Stimulated activated CD4-positive, alpha-beta T cell treated with anti-CD3 and anti-CD28 coated beads, Interleukin-4, amount 100 ng/mL, for 24 hours (primary cell): ENCODE results near the gene CELF5.

Experiments used
- DNase-seq: peaks from one replicate; pipeline ENCODE4 v3.0.0-alpha.2; 2020

CELF5 gene

DNA sequence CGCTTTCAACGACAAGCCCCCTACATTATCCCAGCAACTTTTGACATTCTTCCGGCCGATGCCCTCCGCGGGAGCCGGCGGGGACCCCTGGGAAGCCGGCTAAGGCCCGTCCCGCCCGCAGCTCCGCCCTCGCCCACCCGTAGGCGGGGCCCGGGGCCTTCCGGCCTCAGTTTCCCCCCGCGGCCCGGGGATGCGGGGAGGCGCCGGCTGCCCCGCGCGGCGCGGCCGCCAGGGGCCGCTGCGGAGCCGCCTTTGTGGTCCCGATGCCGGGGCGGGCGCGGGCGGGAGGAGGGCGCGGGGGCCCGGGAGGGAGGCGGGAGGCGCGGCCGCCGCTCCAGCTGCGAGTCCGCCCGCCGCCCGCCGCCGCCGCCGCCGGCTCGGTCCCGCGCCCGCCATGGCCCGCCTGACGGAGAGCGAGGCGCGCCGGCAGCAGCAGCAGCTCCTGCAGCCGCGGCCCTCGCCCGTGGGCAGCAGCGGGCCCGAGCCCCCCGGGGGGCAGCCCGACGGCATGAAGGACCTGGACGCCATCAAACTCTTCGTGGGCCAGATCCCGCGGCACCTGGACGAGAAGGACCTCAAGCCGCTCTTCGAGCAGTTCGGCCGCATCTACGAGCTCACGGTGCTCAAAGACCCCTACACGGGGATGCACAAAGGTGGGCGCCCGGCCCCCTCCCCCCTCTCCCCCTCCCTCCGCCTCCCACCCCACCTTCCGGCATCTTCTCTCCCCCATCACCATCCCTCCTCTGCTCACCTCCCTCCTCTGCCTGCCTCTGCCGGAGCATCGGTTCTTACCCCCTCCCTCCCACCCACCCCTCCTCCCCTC lies at the start of gene CELF5:
TSS of gene CELF5 (plus strand) at position 316 of the 823 bp plus-strand sequence. CDS start at position 395, 79 bp downstream.
- DNase-seq = peak; percentile 46

DNA sequence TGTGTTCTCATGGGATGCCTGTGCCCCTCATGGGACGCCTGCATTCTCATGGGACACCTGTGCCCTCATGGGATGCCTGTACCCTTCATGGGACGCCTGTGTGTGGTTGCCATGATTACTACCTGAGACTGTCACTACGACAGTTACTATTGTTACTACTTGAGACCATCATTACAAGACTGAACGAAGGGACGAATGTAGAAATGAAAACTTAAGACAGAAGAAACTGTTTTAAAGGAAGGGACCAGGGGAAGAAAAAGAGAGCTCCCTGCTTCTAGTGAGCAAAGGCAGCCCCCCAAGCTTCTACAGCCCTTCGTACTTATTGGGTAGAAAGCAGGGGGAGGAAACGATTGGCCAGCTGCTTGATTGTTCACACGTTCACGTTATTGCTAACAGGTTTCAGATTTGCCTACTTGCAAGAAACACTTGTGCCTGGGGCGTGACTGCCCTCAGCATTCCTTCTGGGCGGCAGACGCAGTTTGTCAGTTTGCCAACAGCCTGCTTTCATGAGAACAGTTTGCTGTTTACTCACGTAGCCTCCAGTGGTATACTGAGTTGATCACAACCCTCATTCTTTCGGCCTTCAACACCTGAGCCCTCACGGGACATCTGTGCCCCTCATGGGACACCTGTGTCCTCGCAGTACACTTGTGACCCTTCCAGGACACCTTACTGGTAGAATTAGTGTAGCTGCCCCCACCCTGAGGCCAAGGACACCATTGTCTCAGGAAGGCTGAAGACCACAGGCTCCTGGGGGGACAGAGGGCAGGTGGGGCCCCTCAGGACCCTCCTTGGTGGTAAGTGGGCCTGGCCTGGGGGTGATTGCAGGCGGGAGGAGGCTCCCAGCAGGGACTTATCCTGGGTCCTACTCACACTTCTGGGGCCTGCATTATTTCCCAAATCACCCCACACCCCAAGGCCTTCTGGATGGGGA lies 48.4 kb upstream of the CELF5 start:
- no peak for DNase-seq

DNA sequence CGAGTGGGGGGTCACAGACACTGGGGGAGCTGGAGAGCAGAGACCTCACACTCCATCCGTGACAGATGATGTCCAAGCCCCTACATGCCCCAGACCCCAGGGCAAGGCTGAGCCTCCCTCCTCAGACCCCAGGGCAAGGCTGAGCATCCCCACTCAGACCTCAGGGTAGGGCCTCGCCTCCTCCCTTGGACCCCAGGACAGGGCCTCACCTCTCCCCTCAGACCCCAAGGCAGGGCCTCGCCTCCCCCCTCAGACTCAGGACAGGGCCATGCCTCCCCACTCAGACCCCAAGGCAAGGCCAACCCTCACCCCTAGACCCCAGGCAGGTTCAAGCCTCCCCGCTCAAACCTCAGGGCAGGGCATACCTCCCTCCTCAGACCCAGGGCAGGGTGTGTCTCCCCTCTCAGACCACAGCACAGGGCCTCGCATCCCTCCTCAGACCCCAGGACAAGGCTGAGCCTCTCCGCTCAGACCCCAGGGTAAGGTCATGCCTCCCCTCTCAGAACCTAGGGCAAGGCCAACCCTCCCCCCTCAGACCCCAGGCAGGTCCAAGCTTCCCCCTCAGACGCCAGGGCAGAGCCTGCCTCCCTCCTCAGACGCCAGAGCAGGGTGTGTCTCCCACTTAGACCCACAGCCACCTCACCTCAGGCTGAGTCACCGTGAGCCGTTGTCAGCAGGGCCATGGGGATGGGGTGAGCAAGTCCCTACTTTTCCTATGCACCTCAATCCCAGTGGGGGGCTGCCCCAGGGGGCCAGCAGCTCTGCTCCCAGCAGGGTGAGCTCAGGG lies 47.6 kb upstream of the CELF5 start:
- peak; percentile 78 for DNase-seq

DNA sequence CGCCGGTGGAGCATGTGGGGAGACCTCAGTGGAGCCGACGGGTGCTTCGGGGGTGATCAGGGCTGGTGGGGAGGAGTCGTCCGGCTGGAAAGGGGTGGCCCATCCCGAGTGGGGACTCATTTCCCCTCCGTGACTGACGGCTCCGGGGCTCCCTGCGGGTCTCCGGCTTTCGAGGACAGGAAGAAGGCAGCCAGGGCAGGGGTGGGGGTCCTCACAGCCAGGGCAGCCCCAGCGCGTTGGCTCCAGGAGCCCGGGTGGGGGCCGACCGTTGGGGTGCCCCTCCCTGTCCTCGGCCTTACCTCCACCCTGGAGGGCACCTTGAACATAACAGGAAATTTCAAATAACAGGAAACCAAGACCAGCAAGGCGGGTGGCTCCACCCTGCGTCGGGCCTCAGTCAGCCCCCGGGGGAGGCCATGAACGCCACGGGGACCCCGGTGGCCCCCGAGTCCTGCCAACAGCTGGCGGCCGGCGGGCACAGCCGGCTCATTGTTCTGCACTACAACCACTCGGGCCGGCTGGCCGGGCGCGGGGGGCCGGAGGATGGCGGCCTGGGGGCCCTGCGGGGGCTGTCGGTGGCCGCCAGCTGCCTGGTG lies 46.0 kb upstream of the CELF5 start, which contains the start of gene S1PR4:
TSS of gene S1PR4 (plus strand) at position 393 of the 596 bp plus-strand sequence. CDS start at position 417, 24 bp downstream.
- peak; percentile 64 for DNase-seq

DNA sequence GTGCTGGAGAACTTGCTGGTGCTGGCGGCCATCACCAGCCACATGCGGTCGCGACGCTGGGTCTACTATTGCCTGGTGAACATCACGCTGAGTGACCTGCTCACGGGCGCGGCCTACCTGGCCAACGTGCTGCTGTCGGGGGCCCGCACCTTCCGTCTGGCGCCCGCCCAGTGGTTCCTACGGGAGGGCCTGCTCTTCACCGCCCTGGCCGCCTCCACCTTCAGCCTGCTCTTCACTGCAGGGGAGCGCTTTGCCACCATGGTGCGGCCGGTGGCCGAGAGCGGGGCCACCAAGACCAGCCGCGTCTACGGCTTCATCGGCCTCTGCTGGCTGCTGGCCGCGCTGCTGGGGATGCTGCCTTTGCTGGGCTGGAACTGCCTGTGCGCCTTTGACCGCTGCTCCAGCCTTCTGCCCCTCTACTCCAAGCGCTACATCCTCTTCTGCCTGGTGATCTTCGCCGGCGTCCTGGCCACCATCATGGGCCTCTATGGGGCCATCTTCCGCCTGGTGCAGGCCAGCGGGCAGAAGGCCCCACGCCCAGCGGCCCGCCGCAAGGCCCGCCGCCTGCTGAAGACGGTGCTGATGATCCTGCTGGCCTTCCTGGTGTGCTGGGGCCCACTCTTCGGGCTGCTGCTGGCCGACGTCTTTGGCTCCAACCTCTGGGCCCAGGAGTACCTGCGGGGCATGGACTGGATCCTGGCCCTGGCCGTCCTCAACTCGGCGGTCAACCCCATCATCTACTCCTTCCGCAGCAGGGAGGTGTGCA lies 45.3 kb upstream of the CELF5 start:
- peak; percentile 37 for DNase-seq

DNA sequence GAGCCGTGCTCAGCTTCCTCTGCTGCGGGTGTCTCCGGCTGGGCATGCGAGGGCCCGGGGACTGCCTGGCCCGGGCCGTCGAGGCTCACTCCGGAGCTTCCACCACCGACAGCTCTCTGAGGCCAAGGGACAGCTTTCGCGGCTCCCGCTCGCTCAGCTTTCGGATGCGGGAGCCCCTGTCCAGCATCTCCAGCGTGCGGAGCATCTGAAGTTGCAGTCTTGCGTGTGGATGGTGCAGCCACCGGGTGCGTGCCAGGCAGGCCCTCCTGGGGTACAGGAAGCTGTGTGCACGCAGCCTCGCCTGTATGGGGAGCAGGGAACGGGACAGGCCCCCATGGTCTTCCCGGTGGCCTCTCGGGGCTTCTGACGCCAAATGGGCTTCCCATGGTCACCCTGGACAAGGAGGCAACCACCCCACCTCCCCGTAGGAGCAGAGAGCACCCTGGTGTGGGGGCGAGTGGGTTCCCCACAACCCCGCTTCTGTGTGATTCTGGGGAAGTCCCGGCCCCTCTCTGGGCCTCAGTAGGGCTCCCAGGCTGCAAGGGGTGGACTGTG lies 44.6 kb upstream of the CELF5 start:
- peak; percentile 53 for DNase-seq

DNA sequence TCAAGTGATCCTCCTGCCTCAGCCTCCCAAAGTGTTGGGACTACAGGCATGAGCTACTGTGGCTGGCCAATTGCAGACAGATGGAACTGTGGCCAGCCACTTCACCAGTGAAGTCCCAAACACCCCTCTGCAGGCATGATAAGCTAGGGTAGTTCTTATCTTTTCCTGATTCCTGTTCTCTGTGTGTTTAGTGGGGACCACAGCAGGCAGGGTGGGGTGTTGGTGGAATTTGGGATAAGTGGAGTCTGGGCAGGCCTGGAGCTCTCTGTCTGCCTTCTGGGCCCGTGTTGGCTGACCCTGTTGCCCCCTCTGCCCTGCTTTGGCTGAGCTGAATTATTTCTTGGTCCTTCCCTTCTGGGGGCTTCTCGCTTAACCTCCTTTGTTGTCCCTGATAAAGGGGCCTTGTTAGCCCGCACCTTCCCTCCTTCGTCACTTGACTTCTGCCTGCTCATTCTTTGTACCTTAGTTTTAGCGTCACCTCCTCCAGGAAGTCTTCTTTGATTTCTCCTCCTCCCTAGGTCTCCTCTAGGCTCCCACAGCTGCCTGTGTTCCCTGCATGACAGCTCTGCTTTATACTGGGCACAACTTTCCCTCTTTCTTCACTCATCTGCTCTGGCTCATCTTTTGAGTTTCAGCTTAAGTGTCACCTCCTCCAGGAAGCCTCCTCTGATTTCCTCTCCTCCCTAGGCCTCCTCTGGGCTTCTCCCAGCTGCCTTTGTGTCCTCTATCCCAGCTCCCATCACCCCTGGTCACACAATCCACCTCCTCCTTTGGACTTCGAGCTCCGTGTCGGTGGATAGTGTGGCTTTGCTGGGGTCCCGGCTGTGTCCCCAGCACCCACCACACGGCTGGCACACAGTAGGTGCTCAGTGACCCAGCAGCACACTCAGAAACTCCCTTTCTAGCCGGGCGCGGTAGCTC lies 40.5 kb upstream of the CELF5 start:
- DNase-seq = no peak

DNA sequence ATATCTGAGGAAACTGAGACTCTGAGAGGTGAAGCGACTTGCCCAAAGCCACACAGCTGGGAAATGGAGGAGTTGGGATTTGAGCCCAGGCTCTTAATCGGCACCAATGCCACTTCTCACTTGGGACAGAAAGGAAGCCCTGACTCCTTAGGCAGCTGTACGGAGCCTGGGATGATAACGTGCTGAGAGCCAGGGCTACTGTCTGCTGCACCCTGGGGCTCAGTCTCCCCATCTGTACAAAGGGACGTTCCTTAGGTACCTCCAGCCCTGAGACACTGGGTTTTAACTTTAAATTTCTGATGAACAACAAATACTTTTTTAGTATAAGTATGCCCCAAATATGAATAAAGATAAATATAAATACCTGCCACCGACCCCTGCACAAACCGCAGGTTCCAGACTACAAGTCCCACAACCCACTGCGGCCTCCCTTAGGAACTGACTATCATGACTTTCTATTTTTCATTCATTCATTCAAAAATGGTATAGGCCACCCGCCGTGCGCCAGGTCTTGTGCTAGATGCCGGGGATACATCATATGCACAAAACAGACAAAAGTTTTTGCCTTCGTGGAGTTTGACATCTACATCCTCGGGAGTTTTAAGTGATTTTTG lies 39.5 kb upstream of the CELF5 start:
- peak; percentile 73 for DNase-seq

DNA sequence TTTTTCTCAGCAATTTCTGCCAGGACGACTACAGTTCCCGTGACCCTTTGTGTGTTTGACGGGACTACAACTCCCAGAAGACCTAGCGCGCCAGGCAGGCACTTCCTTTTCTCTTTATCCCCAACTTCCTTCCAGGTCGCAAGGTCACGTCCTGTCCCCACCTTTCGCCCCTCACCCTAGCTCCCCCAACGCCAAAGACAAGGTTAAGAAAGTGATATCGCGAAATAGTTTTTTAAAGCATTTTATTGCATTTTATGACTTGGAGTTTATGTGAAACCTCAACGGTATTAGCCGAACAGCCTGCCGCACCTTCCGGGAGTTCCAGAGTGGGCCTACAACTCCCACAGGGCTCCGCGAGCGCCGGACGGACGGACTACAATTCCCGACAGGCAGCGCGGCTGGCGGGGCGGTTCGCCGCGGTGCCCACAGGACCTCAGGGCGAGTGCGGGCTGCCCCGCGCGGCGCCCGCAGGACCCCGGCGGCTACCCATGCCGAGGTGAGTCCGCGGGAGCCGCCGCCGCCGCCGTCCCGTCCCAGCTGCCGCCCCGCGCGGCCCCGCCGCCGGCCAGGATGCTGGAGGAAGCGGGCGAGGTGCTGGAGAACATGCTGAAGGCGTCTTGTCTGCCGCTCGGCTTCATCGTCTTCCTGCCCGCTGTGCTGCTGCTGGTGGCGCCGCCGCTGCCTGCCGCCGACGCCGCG lies 38.9 kb upstream of the CELF5 start, which contains the start of gene NCLN:
TSS of gene NCLN (plus strand) at position 470 of the 699 bp plus-strand sequence. CDS start at position 571, 101 bp downstream.
- DNase-seq = peak; percentile 95

DNA sequence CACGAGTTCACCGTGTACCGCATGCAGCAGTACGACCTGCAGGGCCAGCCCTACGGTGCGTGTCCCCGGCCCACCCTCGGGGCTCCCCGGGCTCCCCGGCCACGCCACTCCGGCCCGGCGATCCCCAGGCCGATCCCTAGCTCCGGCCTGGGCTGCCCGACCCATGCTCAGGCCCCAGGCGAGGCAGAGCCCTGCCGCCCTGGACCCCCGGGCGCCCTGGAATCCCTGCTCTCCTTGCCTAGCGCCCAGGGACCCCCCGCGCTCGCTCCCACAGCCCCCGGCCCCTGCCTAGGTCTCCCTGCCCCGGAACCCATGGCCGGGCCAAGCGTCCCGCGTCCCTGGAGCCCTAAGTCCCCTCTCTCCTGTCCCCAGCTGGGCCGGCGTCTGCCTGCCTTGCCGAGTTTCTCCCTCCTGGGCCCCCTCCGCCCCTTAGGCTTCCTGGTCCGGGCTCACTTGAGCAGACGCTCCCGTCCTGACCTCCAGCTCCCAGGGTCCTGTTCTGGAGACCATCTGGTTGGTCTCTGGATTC lies 38.2 kb upstream of the CELF5 start:
- no peak for DNase-seq

DNA sequence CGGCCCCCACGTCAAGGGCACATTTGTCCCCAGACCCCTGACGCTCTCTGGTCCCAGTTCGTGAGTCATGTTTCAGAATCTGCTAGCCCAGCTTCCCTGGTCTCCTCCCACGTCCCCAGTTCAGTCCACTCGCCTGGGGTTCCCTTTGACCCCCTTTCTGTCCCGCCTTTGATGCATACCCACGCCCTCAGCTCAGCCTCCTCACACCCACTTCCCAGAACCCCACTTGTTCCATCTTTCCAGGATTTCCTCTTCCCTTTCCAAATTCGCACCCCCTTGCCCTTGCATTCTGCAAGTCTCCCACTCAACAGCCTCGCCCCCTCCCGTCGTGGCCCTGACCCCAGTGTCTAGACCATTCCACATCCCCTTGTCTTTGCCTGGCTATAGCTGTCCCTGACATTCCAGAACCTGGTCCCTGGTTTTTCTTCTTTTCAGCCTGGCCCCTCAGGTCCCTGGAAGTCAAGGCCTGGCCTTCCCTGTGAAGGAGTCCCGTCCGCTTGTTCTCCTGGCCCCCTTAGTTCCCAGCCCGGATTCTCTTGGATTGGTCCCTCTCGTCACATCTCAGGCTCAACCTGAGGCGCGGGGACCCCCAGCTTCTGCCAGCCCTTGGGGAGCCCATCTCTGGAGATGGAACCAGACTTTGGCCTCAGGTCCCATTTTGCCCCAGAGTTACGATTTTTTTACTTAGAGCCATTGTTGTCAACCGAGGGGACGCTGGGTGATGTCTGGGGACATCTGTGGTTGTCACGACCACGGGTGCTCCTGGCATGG lies 37.4 kb upstream of the CELF5 start:
- no peak for DNase-seq

DNA sequence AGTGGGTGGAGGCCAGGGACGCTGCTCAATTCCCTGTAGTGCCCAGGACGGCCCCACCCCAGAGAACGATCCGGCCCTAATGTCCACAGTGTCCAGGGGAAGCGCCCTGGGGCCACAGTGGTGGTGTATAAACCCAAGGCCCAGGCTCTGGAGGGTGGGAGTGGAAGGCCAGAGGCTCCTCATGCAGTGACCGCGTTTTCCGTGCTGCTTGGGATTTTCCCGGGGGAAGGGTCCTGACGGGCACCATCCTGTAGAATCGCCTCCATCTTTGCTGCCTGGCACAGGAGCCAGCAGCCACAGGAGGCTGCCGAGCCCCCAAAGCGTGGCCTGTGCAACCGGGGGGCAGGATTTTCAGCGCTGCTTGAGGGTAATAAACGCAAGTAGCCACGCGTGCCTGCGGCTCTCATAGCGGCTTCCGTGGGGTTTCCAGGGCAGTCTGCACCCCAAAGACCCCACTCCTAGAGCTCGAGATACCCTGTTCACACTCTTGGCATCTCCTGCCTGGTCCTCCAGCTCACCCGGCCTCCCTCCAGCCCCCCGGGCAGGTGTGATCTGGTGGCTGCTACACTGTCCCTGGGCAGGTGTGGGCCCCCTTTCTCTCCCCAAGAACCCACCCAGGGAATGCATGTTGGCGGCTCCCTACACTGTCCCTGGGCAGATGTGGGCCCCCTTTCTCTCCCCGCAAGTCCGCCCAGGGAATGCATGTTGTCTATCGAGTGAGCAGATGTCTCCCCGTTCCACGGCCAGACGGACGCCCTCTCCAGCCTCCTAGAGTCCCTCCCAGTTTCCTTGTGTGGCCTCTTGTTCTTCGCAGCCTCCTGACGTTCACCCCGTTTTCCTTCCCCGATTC lies 36.6 kb upstream of the CELF5 start:
- DNase-seq = no peak

DNA sequence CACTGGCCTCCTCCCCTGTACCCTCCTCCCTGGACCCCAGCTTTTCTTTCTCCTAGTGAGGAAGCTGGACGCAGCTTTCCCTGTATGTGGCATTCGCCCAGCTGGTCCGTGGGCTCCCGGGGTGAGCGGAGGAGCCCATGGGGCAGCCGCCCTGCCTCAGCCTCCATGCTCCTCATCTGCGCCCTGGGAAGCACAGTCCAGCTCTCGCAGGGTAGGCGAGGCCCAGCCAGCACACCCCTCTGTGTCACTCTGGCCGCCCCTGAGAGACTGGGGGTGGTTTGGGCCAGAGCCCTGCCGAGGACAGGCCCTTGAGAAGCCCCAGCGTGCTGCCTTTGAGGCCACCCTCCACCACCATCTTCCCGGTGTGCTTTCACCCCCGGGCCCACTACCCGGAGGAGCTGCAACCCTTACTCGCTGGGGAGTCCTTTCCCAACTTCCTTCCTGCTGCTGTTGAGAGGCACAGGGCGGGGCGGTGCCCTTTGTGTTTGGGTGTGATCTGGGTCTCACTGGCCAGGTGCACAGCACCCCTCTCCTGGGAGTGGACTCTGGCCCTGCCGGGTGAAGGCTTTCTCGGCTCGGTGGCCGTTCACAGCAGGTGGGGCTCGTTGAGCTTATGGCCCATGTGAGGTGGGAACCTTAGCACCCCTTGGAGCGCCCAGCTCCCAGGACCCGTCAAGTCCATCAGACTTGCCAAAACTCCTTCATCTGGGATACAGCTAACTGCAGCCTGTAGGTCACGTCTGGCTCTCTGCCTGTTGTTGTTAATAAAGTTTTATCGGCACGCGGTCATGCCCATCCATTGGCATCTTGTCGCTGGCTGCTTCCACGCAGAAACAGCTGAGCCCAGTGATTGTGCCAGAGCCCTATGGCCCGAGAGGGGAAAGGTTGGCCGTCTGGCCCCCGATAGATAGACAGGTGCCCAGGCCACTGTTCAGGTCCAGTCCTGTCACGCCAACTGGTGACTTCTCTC lies 35.5 kb upstream of the CELF5 start:
- DNase-seq = no peak

DNA sequence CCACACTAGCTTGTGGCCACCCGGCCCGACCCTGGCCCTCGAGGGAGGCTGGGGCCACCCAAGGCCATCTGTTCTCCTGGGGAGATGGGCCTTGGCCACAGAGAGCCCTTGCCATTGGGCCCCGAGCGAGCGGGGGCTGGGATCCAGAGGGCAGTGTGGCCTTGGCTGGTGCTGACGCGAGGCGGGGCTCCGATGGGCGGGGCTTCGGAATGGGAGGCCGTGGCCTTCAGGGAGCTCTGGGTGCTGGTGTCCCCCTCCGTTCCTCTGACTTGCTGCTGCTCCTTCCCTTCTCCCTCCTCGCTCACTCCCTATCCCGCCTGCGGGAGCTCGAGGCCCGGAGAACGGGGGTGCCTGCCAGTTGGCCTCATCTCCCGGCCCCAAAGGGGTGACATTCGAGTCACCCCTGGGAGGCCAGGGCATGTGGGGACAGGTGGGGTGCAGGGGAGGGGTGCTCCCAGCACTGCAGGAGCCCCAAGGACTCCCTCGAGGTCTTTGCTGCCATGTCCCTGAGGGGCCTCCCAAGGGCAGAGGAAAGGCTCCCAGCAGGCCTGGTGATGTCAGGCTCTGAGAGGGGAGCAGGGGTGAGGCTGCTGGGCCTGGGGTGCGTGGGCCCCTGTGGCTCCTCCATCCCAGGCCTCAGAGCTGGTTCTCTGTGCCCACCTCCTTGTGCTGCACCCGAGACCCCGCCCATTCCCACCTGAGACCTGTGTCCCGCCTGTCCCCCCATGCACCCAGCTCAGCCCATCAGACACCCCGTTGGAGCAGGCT lies 34.6 kb upstream of the CELF5 start:
- no peak for DNase-seq

DNA sequence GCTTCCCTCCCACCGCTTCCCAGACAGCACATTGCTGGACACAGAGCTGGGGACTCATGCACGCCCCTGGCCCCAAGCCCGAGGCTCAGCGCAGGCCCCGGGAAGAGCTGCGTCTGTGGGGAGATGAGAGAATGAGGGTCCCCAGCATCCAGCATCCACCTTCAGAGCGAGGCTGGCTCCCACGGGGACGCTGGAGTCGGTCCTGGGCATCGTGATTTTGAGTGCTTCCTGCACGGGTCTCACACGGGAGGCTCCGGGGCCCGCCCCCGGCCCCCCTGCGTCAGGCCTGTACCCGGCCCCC lies 34.0 kb upstream of the CELF5 start:
- no peak for DNase-seq
